AG09319 (cell line): Measurements from ENCODE around the gene LEF1.

Source experiments
- DNase-seq: peaks from one replicate; pipeline ENCODE4 v3.0.0-alpha.2; 2010; ENCODE audit warnings: low read depth; ENCODE audit errors: extremely low read depth
- CTCF ChIP-seq: IDR thresholded peaks from 2 replicates; pipeline ENCODE4 v1.5.1; 2011; ENCODE audit warnings: low read depth, mild to moderate bottlenecking, inconsistent platforms, low read length, moderate library complexity

The LEF1 gene

GRCh38 chr4:108111781-108112180 lies 57.0 kb downstream of the LEF1 start:
- no peak for DNase-seq
- no peak for TF ChIP-seq CTCF

GRCh38 chr4:108110450-108110849 lies 58.3 kb downstream of the LEF1 start:
- no peak for DNase-seq
- no peak for TF ChIP-seq CTCF

GRCh38 chr4:108109997-108110416 lies 58.7 kb downstream of the LEF1 start:
- no peak for TF ChIP-seq CTCF
- no peak for DNase-seq

DNA sequence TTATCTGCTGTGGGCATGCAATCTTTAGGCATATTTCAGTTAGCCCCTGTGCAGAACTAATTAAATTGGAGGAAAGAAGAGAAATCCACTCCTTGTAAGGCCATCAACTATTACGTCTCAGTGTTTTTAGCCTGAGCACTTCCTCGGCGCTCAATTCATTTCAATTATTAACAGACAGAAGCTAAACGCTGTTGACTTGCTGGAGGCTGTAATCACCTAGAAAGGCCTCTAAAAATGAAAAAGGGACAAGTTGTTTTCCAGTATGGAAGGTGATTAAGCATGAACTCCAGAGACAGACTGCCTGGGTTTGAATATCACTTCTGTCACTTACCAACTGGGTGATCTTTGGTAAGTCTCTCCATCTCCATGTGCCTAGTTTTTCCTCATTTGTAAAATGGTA lies 59.6 kb downstream of the LEF1 start:
- DNase-seq = no peak
- no peak for TF ChIP-seq CTCF

GRCh38 chr4:108107729-108108382 lies 60.9 kb downstream of the LEF1 start:
- no peak for DNase-seq
- TF ChIP-seq CTCF = no peak

DNA sequence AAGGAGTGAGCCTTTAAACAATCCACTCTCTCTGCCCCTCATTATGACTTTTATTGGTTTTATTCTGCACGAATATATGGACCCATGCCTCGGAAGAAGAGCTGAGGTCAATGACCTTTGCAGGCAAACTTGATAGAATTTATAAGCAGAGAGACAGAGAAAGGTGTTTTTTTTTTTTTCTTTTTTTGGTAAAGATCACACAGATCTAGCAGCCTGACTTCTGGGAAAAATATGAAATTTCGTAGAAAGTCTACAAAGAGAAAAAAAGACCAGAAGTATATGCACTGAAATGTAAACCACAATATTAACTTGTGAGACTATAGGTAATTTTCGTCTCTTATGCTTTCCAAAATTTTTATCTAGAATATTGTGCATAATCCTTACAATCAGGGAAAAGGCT lies 61.6 kb downstream of the LEF1 start:
- no peak for DNase-seq
- no peak for TF ChIP-seq CTCF

DNA sequence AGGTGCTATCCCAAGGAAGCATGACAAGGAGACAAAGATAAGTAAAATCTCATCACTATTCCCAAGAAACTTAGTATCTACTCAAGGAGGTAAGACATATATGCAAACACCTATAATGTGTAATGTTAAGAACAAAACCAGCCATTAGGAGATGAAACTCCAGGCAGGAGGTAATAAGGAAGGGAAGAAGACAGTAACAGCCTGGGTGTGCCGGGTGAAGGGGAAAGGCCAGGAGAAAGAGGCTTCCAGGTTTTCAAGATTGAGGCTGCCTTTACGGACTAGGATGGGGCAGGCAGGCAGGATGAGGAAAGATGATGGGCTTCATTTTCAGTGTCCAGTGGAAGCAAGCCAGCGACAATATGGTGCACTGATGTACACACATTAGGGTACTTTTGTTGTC lies 62.5 kb downstream of the LEF1 start:
- no peak for DNase-seq
- TF ChIP-seq CTCF = no peak
